ENCODE data around the gene ALKBH6. TPM values are rescaled to one million over a fixed set of nuclear protein-coding genes. Genes with fewer than 3 reads are reported as not detected.

ALKBH6 gene
- total RNA-seq, 5 donors from 2014 or later (not counting 1 experiment from before 2014, with no cell fraction given) = 42.6 to 61.4 (median 51.2) TPM

- ChIA-PET CTCF (no interaction called here), POLR2A (no interaction called here)
- no peak for ATAC-seq (replicated peaks in 1 of 4)
- H3K4me1 ChIP-seq (ENCODE audit: control insufficient read depth in 1 of 2, extremely low read depth in 1 of 2, insufficient read depth in 2 of 2, low read length in 2 of 2) = no peaks in the 10 kb centered on the region
- WGBS (ENCODE audit: insufficient coverage) = 95% methylated on average over 33 of the region's 49 CpGs
- Mint-ChIP-seq H3K27ac (no peak overlapping the region), H3K4me3 (no peak overlapping the region), H3K9me3 (no peaks in the 10 kb centered on the region), H3K36me3 (peaks cover 32% of the 10 kb centered on the region), H3K4me1 (no peaks in the 10 kb centered on the region), H3K27me3 (no peaks in the 10 kb centered on the region)
- no peaks in the 10 kb centered on the region for H3K9me3 ChIP-seq
- peaks cover 10 to 11% of the 10 kb centered on the region in 2 donors for H3K36me3 ChIP-seq (ENCODE audit: control insufficient read depth in 2 of 2, extremely low read depth in 1 of 2, insufficient read depth in 1 of 2, low read length in 1 of 2)
- DNase-seq = no peak
- H3K4me3 ChIP-seq (ENCODE audit: control insufficient read depth in 1 of 2, extremely low read depth in 1 of 2, low read length in 1 of 2) = no peak overlapping the region
- H3K27me3 ChIP-seq (replicated peaks in 1 of 2; ENCODE audit: control insufficient read depth in 2 of 2, extremely low read depth in 1 of 2, insufficient read depth in 2 of 2, low read length in 1 of 2) = no peaks in the 10 kb centered on the region
- no peak overlapping the region for H3K27ac ChIP-seq (ENCODE audit: low read length)
Measured at GRCh38 chr19:36026091-36026876, 12.3 kb upstream of the ALKBH6 start.

GRCh38 chr19:36025541-36025940 lies 11.5 kb upstream of the ALKBH6 start:
- no peak for ATAC-seq (replicated peaks in 1 of 4)
- H3K36me3 Mint-ChIP-seq = peaks cover 30% of the 10 kb centered on the region
- Histone ChIP-seq H3K27me3 (replicated peaks in 1 of 2; ENCODE audit: control insufficient read depth in 2 of 2, extremely low read depth in 1 of 2, insufficient read depth in 2 of 2, low read length in 1 of 2) (no peaks in the 10 kb centered on the region), H3K36me3 (ENCODE audit: control insufficient read depth in 2 of 2, extremely low read depth in 1 of 2, insufficient read depth in 1 of 2, low read length in 1 of 2) (peaks cover 11 to 12% of the 10 kb centered on the region in 2 donors), H3K9me3 (no peaks in the 10 kb centered on the region), H3K27ac (ENCODE audit: low read length) (no peak overlapping the region), H3K4me3 (ENCODE audit: control insufficient read depth in 1 of 2, extremely low read depth in 1 of 2, low read length in 1 of 2) (no peak overlapping the region), H3K4me1 (ENCODE audit: control insufficient read depth in 1 of 2, extremely low read depth in 1 of 2, insufficient read depth in 2 of 2, low read length in 2 of 2) (no peaks in the 10 kb centered on the region)
- H3K9me3 Mint-ChIP-seq = no peaks in the 10 kb centered on the region
- no peak overlapping the region for H3K4me3 Mint-ChIP-seq
- WGBS (ENCODE audit: insufficient coverage) = no CpG with 5 or more reads among the region's 1 CpG
- no peak for DNase-seq
- no peaks in the 10 kb centered on the region for H3K27me3 Mint-ChIP-seq
- no peak overlapping the region for H3K27ac Mint-ChIP-seq
- ChIA-PET CTCF (no interaction called here), POLR2A (no interaction called here)
- no peaks in the 10 kb centered on the region for H3K4me1 Mint-ChIP-seq

GRCh38 chr19:36023432-36023831 lies 9.4 kb upstream of the ALKBH6 start:
- H3K27ac Mint-ChIP-seq = no peak overlapping the region
- H3K9me3 ChIP-seq = no peaks in the 10 kb centered on the region

GRCh38 chr19:36019061-36019670 lies 5.2 kb upstream of the ALKBH6 start:
- no peaks in the 10 kb centered on the region for H3K27me3 ChIP-seq (replicated peaks in 1 of 2; ENCODE audit: control insufficient read depth in 2 of 2, extremely low read depth in 1 of 2, insufficient read depth in 2 of 2, low read length in 1 of 2)
- no peak overlapping the region for H3K4me3 ChIP-seq (ENCODE audit: control insufficient read depth in 1 of 2, extremely low read depth in 1 of 2, low read length in 1 of 2)
- Mint-ChIP-seq H3K9me3 (no peaks in the 10 kb centered on the region), H3K4me3 (no peak overlapping the region), H3K27me3 (no peaks in the 10 kb centered on the region), H3K36me3 (peaks cover 17% of the 10 kb centered on the region), H3K4me1 (peaks cover 16 to 23% (median 17%) of the 10 kb centered on the region in 3 donors), H3K27ac (no peak overlapping the region)
- ChIA-PET CTCF (no interaction called here), POLR2A (no interaction called here)
- no peaks in the 10 kb centered on the region for H3K9me3 ChIP-seq
- H3K27ac ChIP-seq (ENCODE audit: low read length) = no peak overlapping the region
- WGBS (ENCODE audit: insufficient coverage) = 93% methylated on average over 10 of the region's 22 CpGs
- no peak for ATAC-seq (replicated peaks in 1 of 4)
- DNase-seq = no peak
- H3K4me1 ChIP-seq (ENCODE audit: control insufficient read depth in 1 of 2, extremely low read depth in 1 of 2, insufficient read depth in 2 of 2, low read length in 2 of 2) = peaks cover 0 to 9% of the 10 kb centered on the region in 2 experiments
- peaks cover 9 to 12% of the 10 kb centered on the region in 2 donors for H3K36me3 ChIP-seq (ENCODE audit: control insufficient read depth in 2 of 2, extremely low read depth in 1 of 2, insufficient read depth in 1 of 2, low read length in 1 of 2)

More at GRCh38 chr19:36023432-36023831, 9.4 kb upstream of the ALKBH6 start:
- no peak for ATAC-seq (replicated peaks in 1 of 4)
- no peak for DNase-seq
- ChIA-PET POLR2A (no interaction called here), CTCF (no interaction called here)
- Mint-ChIP-seq H3K27me3 (no peaks in the 10 kb centered on the region), H3K4me1 (no peaks in the 10 kb centered on the region), H3K9me3 (no peaks in the 10 kb centered on the region), H3K4me3 (no peak overlapping the region), H3K36me3 (peaks cover 25% of the 10 kb centered on the region)
- no peaks in the 10 kb centered on the region for H3K4me1 ChIP-seq (ENCODE audit: control insufficient read depth in 1 of 2, extremely low read depth in 1 of 2, insufficient read depth in 2 of 2, low read length in 2 of 2)
- no peak overlapping the region for H3K27ac ChIP-seq (ENCODE audit: low read length)
- no peak overlapping the region for H3K4me3 ChIP-seq (ENCODE audit: control insufficient read depth in 1 of 2, extremely low read depth in 1 of 2, low read length in 1 of 2)
- 89% methylated on average over 4 of the region's 5 CpGs for WGBS (ENCODE audit: insufficient coverage)
- H3K36me3 ChIP-seq (ENCODE audit: control insufficient read depth in 2 of 2, extremely low read depth in 1 of 2, insufficient read depth in 1 of 2, low read length in 1 of 2) = peaks cover 11 to 12% of the 10 kb centered on the region in 2 donors
- no peaks in the 10 kb centered on the region for H3K27me3 ChIP-seq (replicated peaks in 1 of 2; ENCODE audit: control insufficient read depth in 2 of 2, extremely low read depth in 1 of 2, insufficient read depth in 2 of 2, low read length in 1 of 2)

- Histone ChIP-seq H3K27ac (ENCODE audit: low read length) (peak overlapping the region; percentile 86), H3K9me3 (no peaks in the 10 kb centered on the region), H3K36me3 (ENCODE audit: control insufficient read depth in 2 of 2, extremely low read depth in 1 of 2, insufficient read depth in 1 of 2, low read length in 1 of 2) (peaks cover 0 to 3% of the 10 kb centered on the region in 2 donors), H3K4me1 (ENCODE audit: control insufficient read depth in 1 of 2, extremely low read depth in 1 of 2, insufficient read depth in 2 of 2, low read length in 2 of 2) (peaks cover 0 to 35% of the 10 kb centered on the region in 2 experiments), H3K27me3 (replicated peaks in 1 of 2; ENCODE audit: control insufficient read depth in 2 of 2, extremely low read depth in 1 of 2, insufficient read depth in 2 of 2, low read length in 1 of 2) (peaks cover 0 to 4% of the 10 kb centered on the region in 2 experiments), H3K4me3 (ENCODE audit: control insufficient read depth in 1 of 2, extremely low read depth in 1 of 2, low read length in 1 of 2) (peak overlapping the region; percentile 79 to 93)
- no peaks in the 10 kb centered on the region for H3K27me3 Mint-ChIP-seq
- CTCF ChIA-PET = interaction anchor here (0.6 to 1.2 kb wide), 8 partner anchors 18 to 724 kb away, joined by 3 to 7 read pairs (median 5); partner anchors contain the start of gene THAP8 (in 1 of the 2)
- H3K4me3 Mint-ChIP-seq = peak overlapping the region; percentile 95 to 97 (median 96)
- 26% methylated on average over 11 of the region's 15 CpGs for WGBS (ENCODE audit: insufficient coverage)
- POLR2A ChIA-PET = interaction anchor here in 1 of 2 donors (1.0 kb wide), 2 partner anchors 22 to 40 kb away, joined by 3 to 4 read pairs; partner anchors contain the start of gene THAP8
- H3K9me3 Mint-ChIP-seq = no peaks in the 10 kb centered on the region
- H3K27ac Mint-ChIP-seq = peak overlapping the region; percentile 96
- H3K4me1 Mint-ChIP-seq = peaks cover 45 to 53% (median 52%) of the 10 kb centered on the region in 3 donors
- ATAC-seq (replicated peaks in 1 of 4) (no peak), DNase-seq (peak in 1 of 35 experiments; percentile 7)
- H3K36me3 Mint-ChIP-seq = peaks cover 5% of the 10 kb centered on the region
Measured at GRCh38 chr19:36013280-36014011, 567 bp downstream of the ALKBH6 start.

GRCh38 chr19:36010402-36010801 lies 3.6 kb downstream of the ALKBH6 start:
- WGBS (ENCODE audit: insufficient coverage) = 100% methylated on average over 8 of the region's 11 CpGs
- DNase-seq (no peak), ATAC-seq (replicated peaks in 1 of 4) (no peak)
- Mint-ChIP-seq H3K4me1 (peaks cover 42 to 48% (median 42%) of the 10 kb centered on the region in 3 donors), H3K27ac (no peak overlapping the region), H3K27me3 (no peaks in the 10 kb centered on the region), H3K4me3 (peak overlapping the region in 2 of 3 donors; percentile 17 to 62), H3K9me3 (no peaks in the 10 kb centered on the region), H3K36me3 (no peaks in the 10 kb centered on the region)
- H3K9me3 ChIP-seq = no peaks in the 10 kb centered on the region
- CTCF ChIA-PET = no interaction called here
- peaks cover 0 to 9% of the 10 kb centered on the region in 2 experiments for H3K27me3 ChIP-seq (replicated peaks in 1 of 2; ENCODE audit: control insufficient read depth in 2 of 2, extremely low read depth in 1 of 2, insufficient read depth in 2 of 2, low read length in 1 of 2)
- POLR2A ChIA-PET = no interaction called here
- peaks cover 0 to 35% of the 10 kb centered on the region in 2 experiments for H3K4me1 ChIP-seq (ENCODE audit: control insufficient read depth in 1 of 2, extremely low read depth in 1 of 2, insufficient read depth in 2 of 2, low read length in 2 of 2)
- no peak overlapping the region for H3K4me3 ChIP-seq (ENCODE audit: control insufficient read depth in 1 of 2, extremely low read depth in 1 of 2, low read length in 1 of 2)
- no peak overlapping the region for H3K27ac ChIP-seq (ENCODE audit: low read length)
- no peaks in the 10 kb centered on the region for H3K36me3 ChIP-seq (ENCODE audit: control insufficient read depth in 2 of 2, extremely low read depth in 1 of 2, insufficient read depth in 1 of 2, low read length in 1 of 2)

Measured in T-cell (primary cell).